ENCODE data around the gene FAM9A.

- no peak for TF ChIP-seq CTCF (conservative IDR thresholded peaks at IDR 0.05; ENCODE audit: low read depth, low read length)
- no peak for TF ChIP-seq EZH2 (IDR thresholded peaks at IDR 0.05; ENCODE audit: borderline replicate concordance, low read depth, low read length, poor library complexity, severe bottlenecking)
Observed at GRCh38 chrX:8760021-8760420, 41.2 kb downstream of the FAM9A start.
